GM18511 (cell line): ENCODE measurements around the gene TMEM158.

ENCODE experiments used
- ATAC-seq: cut with Tn5 transposase; IDR thresholded peaks from one replicate; pipeline ENCODE4 v1.9.1; 2021; ENCODE audit warnings: mild to moderate bottlenecking, moderate library complexity; ENCODE audit not compliant: unreplicated experiment

Gene TMEM158

DNA sequence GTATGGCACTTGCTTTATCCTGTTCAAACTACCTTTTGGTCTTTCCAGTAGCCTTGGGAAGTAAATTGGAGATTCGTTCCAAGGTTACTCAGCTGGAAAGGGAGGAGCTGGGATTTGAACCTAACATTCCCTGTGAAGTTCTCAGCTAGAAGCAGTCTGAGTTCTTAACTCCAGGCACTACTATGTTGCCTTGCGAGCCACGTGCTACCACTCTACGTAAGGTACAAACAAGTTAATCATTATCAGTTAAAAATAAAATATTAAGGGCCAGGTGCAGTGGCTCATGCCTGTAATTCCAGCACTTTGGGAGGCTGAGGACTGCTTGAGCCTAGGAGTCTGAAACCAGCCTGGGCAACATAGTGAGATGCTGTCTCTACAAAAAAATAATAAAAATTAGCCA, 49.2 kb downstream of the TMEM158 start:
- ATAC-seq, result no peak
